Spleen (tissue), 11 donors: Measurements from ENCODE around the gene PCK2. TPM values are rescaled to one million over a fixed set of nuclear protein-coding genes. Genes with fewer than 3 reads are reported as not detected.
A peak's percentile ranks its signal among the peaks of the same experiment; 100 is the strongest.

Experiments used
- DNase-seq: peaks from one replicate; pipeline ENCODE4 v3.0.0-alpha.2; 2020
- H3K27ac ChIP-seq, 8 donors: fragments of 200-600 bp; sonication (generic) in 7 of 8; 1 replicate in 4 of 8; 2 replicates in 4 of 8; pipeline versions ENCODE4 v1.5.0 to v1.8.0; 2016 to 2021; ENCODE audit warnings: inconsistent platforms in 4 of 8, mild to moderate bottlenecking in 4 of 8, moderate library complexity in 1 of 8
- H3K27me3 ChIP-seq, 7 donors: fragments of 200-600 bp; sonication (generic) in 6 of 7; replicated peaks in 1 of 7; 1 replicate in 4 of 7; 2 replicates in 3 of 7; pipeline versions ENCODE4 v1.5.0 to v1.8.0; 2016 to 2021; ENCODE audit warnings: inconsistent platforms in 3 of 7, mild to moderate bottlenecking in 1 of 7
- H3K36me3 ChIP-seq, 6 donors: fragments of 200-600 bp; sonication (generic) in 5 of 6; 1 replicate in 4 of 6; 2 replicates in 2 of 6; pipeline versions ENCODE4 v1.5.0 to v1.8.0; 2016 to 2021; ENCODE audit warnings: inconsistent platforms in 2 of 6
- H3K4me1 ChIP-seq, 6 donors: fragments of 200-600 bp; sonication (generic) in 5 of 6; 1 replicate in 3 of 6; 2 replicates in 3 of 6; pipeline versions ENCODE4 v1.5.0 to v1.8.0; 2016 to 2021; ENCODE audit warnings: inconsistent platforms in 3 of 6
- H3K4me3 ChIP-seq, 8 donors: fragments of 200-600 bp; sonication (generic) in 7 of 8; 1 replicate in 4 of 8; 2 replicates in 4 of 8; pipeline versions ENCODE4 v1.5.0 to v1.8.0; 2016 to 2021; ENCODE audit warnings: inconsistent platforms in 4 of 8, mild to moderate bottlenecking in 4 of 8, moderate library complexity in 2 of 8
- H3K9me3 ChIP-seq, 8 donors: fragments of 200-600 bp; sonication (generic) in 7 of 8; 1 replicate in 4 of 8; 2 replicates in 4 of 8; pipeline versions ENCODE4 v1.5.0 to v1.8.0; 2016 to 2021; ENCODE audit warnings: inconsistent platforms in 4 of 8
- POLR2A ChIP-seq, 3 donors: fragments of 450-650 bp; IDR thresholded peaks; one replicate each; pipeline ENCODE4 v1.5.1; 2017; ENCODE audit warnings: antibody characterized with exemption in 3 of 3, mild to moderate bottlenecking in 1 of 3
- POLR2AphosphoS5 ChIP-seq, 3 donors: sonication (generic); formaldehyde crosslinking; IDR thresholded peaks; one replicate each; pipeline ENCODE4 v1.5.1; 2017; ENCODE audit warnings: antibody characterized with exemption in 3 of 3
- WGBS, 5 donors: extraction: QIAGEN DNeasy Blood & Tissue Kit in 3 of 5; methylation state at CpG; one replicate each; pipeline versions ENCODE4 v1.1.5 to v1.1.7; 2013 to 2018; 5-methylcytosine and 5-hydroxymethylcytosine counted together
- intact Hi-C: fragments of 100-400 bp; cut with DNase I; formaldehyde crosslinking; loops from one replicate; pipeline ENCODE4 v1.15.0; 2023; ENCODE audit warnings: low total_unique reads
- polyA plus RNA-seq, 3 donors: library from polyadenylated mRNA; stranded (reverse); fragments of 200-250 nt; gene quantifications; one replicate each; pipeline ENCODE4 v1.2.1, GENCODE V29; 2013
- total RNA-seq, 7 donors: library from RNA; depleted of rRNA in 3 of 7; stranded (reverse); fragments of >200 nt in 3 of 7; fragmentation: NEBNext Ultra II Directional in 4 of 7; extraction: Animal tissue kit (Norgen Biotek cat#: 25700) in 4 of 7; gene quantifications; one replicate each; pipeline versions ENCODE4 v1.1.0 to v1.2.1, GENCODE V29; 2016 to 2021
- TF ChIP-seq, protein P1 (sequence below), 11 experiments: fragments of 200-600 bp in 7 of 11; fragments of 450-650 bp in 4 of 11; sonication (generic) in 4 of 11; IDR thresholded peaks in 8 of 11; conservative IDR thresholded peaks in 3 of 11; 1 replicate in 7 of 11; 2 replicates in 4 of 11; pipeline versions ENCODE4 v1.4.0 to v1.8.0; 2016 to 2021; ENCODE audit warnings: antibody characterized with exemption in 11 of 11, inconsistent platforms in 4 of 11, mild to moderate bottlenecking in 1 of 11
- donor health status: healthy with polysubstance abuse.
- donor health status: DM: no; HTN: no; CAD: no; lungs with moderate emphysema.
- donor health status: DM: no; HTN: no; CAD: no.
- donor health status: Bipolar disorder and iron deficiency.
- donor health status: healthy.
- donor health status: DM: no; HTN: no; CAD: no.
- donor health status: DM: yes; HTN: yes; CAD: no.

Gene PCK2
- total and polyA plus RNA-seq, 10 donors = 25.3 to 52.3 (median 33.8) TPM

DNA sequence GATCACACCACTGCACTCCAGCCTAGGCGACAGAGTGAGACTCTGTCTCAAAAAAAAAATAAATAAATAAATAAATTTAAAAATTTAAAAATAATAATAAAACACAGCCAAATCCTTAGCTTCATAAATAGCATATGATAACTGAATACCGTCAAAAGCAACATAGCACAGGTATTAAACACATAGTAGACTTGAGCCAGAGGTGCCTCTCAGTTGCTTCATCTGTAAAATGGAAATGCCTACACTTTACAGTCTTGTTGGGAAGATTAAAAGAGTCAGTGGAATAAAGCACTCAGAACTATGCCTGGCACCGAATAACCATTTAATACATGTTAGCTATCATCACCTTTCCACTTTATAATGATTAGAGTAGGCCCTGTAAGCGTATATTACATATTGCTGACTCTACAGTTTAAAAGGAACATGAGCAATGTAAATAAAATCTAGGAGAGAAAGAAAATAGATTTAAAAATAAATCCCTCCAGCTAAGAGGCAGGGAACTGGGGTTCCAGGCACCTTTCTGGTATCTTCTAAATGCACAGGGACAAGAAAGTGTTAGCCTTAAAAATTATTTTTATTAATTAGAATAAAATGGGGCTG is 12.7 kb downstream of the PCK2 start:
- DNase-seq = no peak
- intact Hi-C loops = no loop called here
- H3K27ac ChIP-seq = peak overlapping the region in 6 of 8 donors; percentile 4 to 72 (median 52)
- TF ChIP-seq POLR2A (IDR thresholded peaks at IDR 0.05) (no peak), POLR2AphosphoS5 (IDR thresholded peaks at IDR 0.05) (no peak)
- TF ChIP-seq, protein P1, sequence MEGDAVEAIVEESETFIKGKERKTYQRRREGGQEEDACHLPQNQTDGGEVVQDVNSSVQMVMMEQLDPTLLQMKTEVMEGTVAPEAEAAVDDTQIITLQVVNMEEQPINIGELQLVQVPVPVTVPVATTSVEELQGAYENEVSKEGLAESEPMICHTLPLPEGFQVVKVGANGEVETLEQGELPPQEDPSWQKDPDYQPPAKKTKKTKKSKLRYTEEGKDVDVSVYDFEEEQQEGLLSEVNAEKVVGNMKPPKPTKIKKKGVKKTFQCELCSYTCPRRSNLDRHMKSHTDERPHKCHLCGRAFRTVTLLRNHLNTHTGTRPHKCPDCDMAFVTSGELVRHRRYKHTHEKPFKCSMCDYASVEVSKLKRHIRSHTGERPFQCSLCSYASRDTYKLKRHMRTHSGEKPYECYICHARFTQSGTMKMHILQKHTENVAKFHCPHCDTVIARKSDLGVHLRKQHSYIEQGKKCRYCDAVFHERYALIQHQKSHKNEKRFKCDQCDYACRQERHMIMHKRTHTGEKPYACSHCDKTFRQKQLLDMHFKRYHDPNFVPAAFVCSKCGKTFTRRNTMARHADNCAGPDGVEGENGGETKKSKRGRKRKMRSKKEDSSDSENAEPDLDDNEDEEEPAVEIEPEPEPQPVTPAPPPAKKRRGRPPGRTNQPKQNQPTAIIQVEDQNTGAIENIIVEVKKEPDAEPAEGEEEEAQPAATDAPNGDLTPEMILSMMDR (IDR thresholded peaks at IDR 0.05 in 8 of 11, conservative IDR thresholded peaks at IDR 0.05 in 3 of 11) = no peak
- 79 to 93% (median 84%) methylated on average over 4 of the region's 4 CpGs for WGBS, 5 donors
- peaks cover 0 to 35% (median 16%) of the 10 kb centered on the region in 6 donors for H3K36me3 ChIP-seq
- no peaks in the 10 kb centered on the region for H3K27me3 ChIP-seq
- H3K9me3 ChIP-seq = no peaks in the 10 kb centered on the region
- H3K4me3 ChIP-seq = no peak overlapping the region
- peaks cover 11 to 57% (median 45%) of the 10 kb centered on the region in 6 donors for H3K4me1 ChIP-seq

DNA sequence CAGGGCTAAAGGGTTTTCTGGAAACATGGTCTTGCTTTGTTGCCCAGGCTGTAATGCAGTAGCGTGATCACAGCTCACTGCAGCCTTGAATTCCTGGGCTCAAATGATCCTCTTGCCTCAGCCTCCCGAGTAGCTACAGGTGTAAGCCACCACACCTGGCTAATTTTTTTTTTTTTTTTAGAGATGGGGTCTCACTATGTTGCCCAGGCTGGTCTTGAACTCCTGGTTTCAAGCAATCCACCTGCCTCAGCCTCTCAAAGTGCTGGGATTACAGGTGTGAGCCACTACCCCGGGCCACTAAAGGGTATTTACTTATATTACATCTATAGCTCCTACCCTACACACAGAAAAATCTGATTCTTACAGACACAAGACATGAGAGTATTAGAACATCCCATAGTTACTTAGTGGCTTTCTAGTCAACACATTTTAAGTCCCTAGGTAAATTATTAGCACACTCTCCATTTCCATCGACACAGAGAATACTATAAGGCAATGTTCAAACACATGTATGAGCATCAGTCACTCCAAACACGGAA is 14.3 kb downstream of the PCK2 start:
- Histone ChIP-seq H3K4me3 (no peak overlapping the region), H3K27me3 (no peaks in the 10 kb centered on the region), H3K4me1 (peaks cover 11 to 60% (median 47%) of the 10 kb centered on the region in 6 donors), H3K9me3 (no peaks in the 10 kb centered on the region), H3K36me3 (peaks cover 0 to 19% (median 8%) of the 10 kb centered on the region in 6 donors), H3K27ac (peak overlapping the region; percentile 55 to 86 (median 72))
- intact Hi-C loops = no loop called here
- 45 to 54% (median 50%) methylated on average over 5 of the region's 5 CpGs for WGBS, 5 donors
- TF ChIP-seq, protein P1 (IDR thresholded peaks at IDR 0.05 in 8 of 11, conservative IDR thresholded peaks at IDR 0.05 in 3 of 11) = no peak
- peak; percentile 10 for DNase-seq

DNA sequence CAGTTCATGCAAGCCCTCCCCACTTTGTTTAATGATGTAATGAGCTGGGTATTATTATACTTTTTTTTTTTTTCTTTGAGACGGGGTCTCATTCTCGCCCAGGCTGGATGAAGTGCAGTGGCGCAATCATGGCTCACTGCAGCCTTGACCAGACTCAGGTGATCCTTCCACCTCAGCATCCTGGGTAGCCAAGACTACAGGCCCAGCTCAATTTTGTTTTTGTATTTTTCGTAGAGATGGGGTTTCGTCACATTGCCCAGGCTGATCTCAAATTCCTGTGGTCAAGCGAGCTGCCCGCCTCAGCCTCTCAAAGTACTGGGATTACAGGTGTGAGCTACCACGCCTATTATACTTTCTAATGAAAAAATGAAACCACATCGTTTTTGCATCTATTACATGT is 15.9 kb downstream of the PCK2 start:
- H3K4me3 ChIP-seq = no peak overlapping the region
- no peaks in the 10 kb centered on the region for H3K27me3 ChIP-seq
- WGBS, 5 donors = 74 to 86% (median 79%) methylated on average over 9 of the region's 9 CpGs
- DNase-seq = peak; percentile 38
- H3K9me3 ChIP-seq = no peaks in the 10 kb centered on the region
- TF ChIP-seq POLR2AphosphoS5 (IDR thresholded peaks at IDR 0.05) (no peak), POLR2A (IDR thresholded peaks at IDR 0.05) (no peak)
- TF ChIP-seq, protein P1 (IDR thresholded peaks at IDR 0.05 in 8 of 11, conservative IDR thresholded peaks at IDR 0.05 in 3 of 11) = no peak
- intact Hi-C loops = no loop called here
- H3K27ac ChIP-seq = peak overlapping the region in 4 of 8 donors; percentile 21 to 74 (median 56)
- peaks cover 0 to 2% (median 0%) of the 10 kb centered on the region in 6 donors for H3K36me3 ChIP-seq
- H3K4me1 ChIP-seq = peaks cover 11 to 65% (median 49%) of the 10 kb centered on the region in 6 donors

DNA sequence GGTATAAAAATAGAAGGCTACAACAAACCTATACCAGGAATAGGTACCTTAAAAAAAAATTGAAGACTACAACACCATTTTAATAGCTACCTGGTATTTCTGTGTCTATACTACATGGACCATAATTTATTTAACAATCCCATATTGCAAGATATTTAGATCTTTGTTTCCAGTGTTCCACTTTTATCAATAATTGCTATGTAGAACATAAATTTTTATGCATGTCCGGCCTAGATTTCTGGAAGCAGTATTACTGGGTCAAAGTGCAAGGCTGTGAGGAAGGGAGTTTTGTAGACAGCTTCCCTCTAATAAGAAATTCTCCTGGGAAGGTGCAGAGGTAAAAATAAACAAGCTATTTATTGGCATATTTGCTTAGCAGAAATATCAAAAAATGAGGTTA is 16.4 kb downstream of the PCK2 start:
- Histone ChIP-seq H3K36me3 (no peaks in the 10 kb centered on the region), H3K27ac (peak overlapping the region in 5 of 8 donors; percentile 21 to 74 (median 41)), H3K9me3 (no peaks in the 10 kb centered on the region), H3K4me1 (peaks cover 12 to 67% (median 51%) of the 10 kb centered on the region in 6 donors), H3K4me3 (no peak overlapping the region), H3K27me3 (no peaks in the 10 kb centered on the region)
- DNase-seq = no peak
- WGBS, 5 donors = 46 to 74% (median 68%) methylated on average over 1 of the region's 1 CpG
- intact Hi-C loops = no loop called here
- TF ChIP-seq POLR2AphosphoS5 (IDR thresholded peaks at IDR 0.05) (no peak), POLR2A (IDR thresholded peaks at IDR 0.05) (no peak)
- TF ChIP-seq, protein P1 (IDR thresholded peaks at IDR 0.05 in 8 of 11, conservative IDR thresholded peaks at IDR 0.05 in 3 of 11) = no peak
